DMS 273 (cell line): ENCODE measurements around the gene SLC7A10.
A peak's percentile ranks its signal among the peaks of the same experiment; 100 is the strongest.

Experiments used
- DNase-seq: peaks from one replicate; lab custom pipeline; 2025; ENCODE audit not compliant: unreplicated experiment; lab: John Stamatoyannopoulos, UW

The SLC7A10 gene

DNA sequence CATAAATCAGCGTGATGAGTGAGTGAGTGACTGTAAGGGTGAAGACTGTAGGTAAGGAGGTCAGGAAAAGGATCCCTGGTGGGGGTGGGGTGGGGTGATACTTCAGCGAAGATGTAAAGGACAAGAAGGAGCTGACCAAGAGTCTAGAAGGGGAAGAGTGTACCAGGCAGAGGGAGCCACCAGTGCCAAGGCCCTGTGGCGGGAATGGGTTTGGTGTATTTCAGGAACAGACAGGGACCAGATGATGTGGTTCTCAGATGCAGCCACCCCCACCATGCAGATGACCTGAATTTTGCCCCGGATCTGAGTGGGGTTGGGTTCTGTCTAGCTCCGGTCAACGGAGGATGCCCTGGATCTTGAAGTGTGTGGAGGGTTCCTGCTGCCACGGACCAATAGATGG, 30.1 kb upstream of the SLC7A10 start:
- DNase-seq = no peak

DNA sequence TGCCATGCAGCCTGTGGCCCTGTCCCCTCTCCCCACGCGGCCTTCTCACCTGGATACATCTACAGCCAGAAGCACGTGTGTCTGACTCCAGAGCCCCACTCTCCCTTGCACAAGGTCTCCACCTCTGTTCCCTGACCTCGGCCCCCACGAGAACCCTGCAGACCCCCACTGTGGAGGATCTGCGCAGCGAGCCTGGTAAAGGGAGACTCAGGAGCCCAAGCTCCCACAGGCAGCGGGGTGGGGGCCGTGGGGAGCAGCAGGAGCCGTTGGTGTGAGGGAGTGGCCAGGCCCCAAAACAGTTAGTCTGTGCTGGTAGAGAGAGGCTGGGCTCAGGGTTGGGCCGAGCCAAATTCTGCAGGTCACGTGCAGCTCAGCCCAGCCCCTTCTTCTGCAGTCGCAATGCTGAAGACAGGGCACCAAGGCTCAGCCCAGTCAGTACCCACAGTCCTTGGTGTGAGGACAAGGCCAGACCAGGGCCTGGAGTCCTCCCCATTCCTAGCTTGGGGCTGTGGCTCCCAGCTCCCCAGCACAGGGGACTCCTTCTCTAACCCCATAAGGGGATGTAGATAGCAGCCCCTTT, 28.7 kb upstream of the SLC7A10 start:
- DNase-seq = no peak

DNA sequence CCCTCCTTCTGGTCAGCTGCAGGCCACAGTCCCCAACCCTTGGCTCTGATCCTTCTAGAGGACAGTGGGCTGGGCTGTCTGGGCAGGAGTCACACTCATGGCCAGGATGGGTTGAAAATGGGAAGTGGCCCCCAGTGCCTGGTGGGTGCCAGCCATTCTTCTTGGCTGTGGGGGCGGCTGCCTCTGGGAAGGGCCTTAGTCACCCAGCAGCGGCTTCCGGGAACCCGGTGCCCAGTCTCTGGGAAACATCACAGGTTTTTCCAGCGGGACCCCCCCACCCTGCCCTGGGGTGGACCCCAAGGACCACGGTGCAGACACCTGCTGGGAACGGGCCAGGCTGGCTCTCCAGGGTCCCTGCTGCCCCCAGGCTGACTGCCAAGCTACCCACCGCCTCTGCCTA, 27.3 kb upstream of the SLC7A10 start:
- DNase-seq = no peak

DNA sequence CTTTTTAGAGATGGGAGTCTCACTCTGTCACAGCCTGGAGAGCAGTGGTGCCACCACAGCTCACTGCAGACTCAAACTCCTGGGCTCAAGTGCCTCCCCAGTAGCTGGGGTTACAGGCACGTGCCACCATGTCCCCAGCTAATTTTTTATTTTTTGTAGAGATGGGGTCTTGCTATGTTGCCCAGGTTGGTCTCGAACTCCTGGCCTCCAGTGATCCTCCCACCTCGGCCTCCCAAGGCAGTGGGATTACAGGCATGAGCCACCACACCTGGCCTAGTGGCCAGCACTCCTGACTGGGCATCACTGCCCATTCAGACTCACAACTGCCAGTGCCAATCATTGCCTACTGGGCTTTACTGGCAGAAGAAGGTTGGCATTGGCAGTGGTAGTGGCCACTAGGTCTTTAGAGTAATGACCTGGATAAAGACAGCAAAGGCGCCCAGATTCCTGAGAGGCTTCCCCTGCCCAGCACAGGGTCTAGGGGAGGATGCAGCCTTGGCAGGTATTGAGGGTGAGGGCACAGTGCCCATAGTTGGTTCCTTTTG, 26.8 kb upstream of the SLC7A10 start:
- no peak for DNase-seq

DNA sequence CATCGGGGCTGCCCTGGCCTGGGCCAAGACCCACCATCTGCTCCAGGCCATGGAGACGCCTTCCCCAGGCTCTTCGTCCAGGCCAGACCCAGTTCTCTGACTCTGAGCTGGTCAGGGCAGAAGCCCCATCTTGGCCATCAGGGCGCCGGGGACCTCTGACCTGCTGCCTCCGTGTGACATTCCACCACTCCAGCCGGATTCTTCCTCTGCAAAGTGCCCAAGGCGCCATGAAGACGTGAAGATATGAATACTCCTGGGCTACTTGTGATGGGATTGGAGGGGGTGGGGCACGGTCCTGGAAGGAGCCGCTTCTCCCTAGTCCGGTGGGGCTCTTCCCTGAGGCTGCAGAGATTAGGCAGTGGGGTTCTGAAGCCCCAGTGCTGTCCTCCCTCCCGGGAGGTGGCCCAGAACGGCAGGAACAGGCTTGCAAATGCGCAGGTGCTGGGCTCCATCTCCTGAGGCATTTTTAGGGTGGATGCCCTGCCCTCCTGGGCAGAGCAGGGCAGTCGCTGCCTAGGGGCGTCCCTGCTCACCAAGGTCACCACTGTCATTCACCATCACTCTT, 26.0 kb upstream of the SLC7A10 start:
- DNase-seq = no peak

DNA sequence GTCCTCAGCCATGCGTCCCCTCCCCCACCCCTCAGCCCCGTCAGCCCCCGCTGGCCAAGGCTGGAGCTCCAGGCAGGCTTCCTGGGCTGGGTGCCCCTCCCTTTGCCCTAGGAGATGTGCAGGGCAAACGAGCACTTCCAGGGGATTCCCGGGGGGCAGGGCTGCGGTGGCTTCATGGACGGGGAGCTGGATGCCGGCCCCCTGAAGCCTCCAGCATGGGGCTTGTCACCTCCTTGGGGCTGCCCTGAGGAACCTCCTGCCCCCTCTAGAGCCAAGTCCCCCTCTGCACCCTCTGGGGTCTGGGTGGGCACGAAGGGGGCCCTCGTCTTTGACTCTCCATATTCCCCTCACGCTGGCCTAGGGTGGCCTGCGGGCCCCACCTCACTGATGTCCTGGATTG, 25.4 kb upstream of the SLC7A10 start:
- DNase-seq = no peak

DNA sequence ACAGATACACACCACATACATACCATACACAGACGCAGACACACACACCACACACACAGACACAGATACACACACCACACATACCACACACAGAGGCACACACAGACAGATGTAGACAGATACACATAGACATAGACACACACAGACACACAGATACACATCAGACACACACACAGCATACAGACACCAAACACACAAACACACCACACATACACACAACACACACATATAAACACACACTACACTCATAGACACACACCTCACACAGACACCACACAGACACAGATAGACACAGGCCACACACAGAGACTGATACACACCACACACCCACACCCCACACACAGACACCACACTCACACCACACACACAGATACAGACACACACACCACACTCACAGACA, 24.9 kb upstream of the SLC7A10 start:
- no peak for DNase-seq

DNA sequence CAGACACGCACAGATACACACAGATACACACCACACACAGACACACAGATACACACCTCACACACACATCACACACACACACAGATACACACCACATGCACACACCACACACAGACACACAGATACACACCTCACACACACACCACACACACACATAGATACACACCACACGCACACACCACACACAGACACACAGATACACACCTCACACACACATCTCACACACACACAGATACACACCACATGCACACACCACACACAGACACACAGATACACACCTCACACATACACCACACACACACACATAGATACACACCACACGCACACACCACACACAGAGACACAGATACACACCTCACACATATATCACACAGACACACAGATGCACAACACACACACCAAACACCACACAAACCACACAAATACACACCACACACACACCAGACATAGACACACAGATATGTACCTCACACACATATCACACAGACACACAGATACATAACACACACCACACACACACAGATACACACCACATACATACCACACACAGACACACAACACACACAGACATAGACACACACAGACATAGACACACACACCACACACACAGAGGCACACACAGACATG, 24.2 kb upstream of the SLC7A10 start:
- no peak for DNase-seq

DNA sequence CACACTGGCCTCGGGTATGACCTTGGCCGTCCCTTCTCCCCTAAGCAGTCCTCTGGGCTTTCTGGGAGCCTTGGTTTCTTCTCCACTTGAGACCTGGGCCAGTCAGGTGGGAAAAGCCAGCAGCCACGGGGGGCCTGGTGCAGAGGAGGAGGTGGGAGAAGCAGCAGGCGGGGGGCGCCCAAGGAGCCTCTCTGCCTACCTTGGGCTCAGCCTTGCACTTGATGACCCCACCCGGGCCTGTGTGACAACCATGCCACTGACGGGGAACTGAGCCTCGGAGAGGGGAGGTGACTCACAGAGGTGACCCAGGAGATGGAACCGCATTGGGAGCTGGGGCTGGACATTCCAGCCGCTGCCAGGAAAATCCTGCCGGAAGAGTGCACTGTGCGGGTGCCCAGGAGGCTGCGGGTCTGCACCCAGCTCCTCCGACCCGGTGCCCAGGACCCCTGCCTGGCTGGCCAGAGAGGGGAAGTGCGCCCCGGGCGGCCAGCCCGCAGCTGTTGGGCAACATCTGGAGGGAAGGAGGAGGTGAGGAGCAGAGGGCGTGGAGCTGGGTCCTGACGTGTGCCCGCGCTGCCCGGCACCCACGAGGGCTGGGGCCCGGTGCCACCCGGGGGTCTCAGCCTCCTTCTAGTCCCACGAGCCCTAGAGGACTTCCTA, 23.4 kb upstream of the SLC7A10 start:
- peak; percentile 35 for DNase-seq

DNA sequence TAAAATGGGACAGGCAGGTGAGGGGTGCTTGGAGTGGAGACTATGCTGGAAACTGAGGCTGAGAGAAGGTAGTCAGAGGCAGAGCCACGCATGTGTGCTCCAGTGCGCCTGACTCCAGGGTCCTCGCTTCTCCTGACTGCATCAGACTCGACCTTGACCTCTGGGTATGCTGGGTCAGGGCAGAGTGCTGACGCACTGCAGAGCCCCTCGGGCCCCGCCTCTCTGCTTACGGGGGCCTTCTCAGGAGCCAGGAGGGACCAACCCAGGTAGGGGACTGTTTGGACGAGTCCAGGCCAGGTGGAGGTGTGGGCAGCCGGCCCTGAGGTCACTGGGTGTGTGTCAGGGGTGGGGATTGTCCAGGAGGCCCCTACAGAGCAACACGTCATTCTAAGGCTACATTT, 22.9 kb upstream of the SLC7A10 start:
- DNase-seq = no peak

DNA sequence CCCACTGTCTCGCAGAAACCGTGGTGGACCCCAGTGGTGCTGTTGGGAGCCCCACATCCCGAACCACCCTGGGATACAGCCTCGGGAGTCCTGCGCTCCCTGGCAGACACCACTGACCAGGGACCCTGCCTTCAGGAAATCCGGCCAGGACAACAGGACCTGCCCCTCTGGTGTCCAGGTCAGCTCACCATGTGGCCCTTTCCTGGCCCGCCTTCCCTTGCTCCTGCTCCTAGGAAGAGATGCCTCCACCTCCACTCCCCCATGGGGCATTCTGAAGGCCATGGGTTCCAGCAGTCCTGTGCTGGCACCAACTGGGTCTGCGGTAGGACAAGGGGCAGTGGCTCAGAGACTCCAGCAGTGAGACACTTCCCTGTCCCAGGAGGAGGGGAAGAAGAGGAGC, 22.5 kb upstream of the SLC7A10 start:
- DNase-seq = no peak

DNA sequence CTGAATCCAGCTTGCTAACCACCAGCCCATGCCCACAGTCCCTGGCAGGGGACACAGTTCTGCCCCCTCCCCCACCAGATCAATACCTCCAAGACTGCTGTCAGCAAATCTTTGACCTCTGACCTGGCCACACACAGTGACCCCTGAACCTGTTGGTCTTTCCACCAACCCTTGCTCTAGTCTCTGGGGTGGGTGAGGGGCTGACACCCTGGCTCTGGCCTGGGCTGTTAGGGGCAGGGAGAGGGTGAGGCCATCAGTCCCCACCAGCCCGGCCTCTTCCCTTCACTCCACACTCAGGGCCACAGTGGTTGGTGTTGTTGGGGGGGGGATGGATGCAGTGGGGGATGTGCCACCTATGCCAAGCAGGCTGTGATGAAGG, 21.8 kb upstream of the SLC7A10 start:
- DNase-seq = no peak

DNA sequence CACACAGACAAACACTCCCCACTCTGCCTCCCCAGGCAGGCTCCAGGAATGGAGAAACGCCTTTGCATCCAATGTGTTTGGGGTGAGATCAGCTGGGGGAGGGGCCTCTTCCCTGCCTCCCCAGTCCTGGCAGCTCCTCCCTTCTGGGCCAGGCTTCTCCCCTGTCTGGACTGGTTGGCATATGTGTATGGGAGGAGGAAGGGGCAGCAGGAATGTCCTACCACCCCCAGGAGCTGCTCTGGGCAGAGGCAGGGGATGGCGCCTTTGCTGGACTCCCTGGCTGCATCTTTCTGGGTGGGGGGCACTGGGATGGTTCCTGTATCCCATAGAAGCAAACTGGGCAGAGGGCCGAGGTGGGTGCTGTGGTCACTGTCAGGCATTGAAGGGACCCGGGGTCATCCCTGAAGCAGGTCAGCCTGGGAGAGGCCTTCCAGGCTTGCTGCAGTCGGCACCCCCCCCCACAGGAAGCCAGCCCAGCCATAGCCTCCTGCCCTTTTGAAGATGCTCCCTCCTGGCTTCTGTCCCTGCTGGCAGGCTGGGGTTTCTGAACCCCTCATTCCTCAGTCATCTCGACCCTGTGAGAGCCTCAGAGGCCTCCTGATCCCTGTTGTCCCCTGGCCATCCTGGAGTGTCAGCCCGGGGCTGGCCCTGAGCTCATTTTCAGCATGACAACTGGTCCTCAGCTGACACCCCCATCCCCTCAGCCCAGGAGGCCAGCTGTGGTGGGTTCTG, 21.2 kb upstream of the SLC7A10 start:
- DNase-seq = peak; percentile 36

DNA sequence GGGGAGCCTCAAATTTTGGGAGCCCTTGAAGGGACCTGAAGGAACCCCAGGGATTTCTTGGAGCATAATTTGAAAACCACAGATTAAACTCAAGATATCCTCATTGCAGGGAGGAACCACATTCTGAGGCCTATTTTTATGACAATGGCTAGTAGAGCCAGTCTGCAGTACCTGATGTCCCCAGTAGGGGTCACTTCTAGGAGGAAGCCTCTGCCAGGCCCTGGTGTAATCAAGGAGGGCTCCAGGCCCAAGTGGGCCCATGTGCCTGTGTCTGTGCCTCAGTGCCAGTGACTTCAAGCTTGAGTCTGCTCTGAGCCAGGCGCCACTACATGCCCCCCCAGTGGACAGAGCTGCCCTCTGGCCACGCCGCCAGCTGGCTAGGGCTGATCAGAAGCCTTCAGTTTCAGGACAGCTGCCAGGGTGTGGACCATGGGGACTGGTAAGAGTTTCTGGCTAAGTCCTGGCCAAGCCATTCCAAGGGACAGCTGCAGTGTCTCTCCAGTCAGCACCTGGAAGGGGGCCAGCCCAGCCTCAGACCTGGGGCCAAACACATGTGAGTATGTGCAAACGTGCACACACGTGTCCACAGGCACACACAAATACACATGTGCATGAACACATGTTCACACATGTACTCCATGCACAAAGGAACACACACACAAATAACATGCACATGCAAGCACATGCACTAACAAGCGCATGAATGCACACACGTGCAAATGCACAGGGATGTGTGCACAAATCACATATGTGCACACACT, 20.5 kb upstream of the SLC7A10 start:
- peak; percentile 45 for DNase-seq

DNA sequence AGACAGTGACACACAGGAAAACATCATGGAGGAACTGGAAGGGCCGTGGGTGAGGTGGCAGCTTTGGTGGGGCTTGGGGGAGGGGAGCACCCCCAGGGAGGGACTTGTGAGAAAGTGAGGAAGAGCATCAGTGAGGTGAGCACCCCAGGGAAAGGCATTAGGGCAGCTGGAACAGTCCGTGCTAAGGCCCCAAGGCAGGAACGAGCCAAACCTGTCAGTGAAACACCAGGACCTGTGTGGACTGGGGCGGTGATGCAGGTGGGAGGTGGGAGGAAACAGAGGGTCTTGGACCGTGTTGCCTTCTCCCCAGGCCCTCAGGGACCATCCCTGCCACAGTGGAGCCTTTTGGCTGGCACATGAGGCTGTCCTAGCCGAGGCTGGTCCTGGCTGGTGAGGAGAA, 17.3 kb upstream of the SLC7A10 start:
- DNase-seq = no peak

DNA sequence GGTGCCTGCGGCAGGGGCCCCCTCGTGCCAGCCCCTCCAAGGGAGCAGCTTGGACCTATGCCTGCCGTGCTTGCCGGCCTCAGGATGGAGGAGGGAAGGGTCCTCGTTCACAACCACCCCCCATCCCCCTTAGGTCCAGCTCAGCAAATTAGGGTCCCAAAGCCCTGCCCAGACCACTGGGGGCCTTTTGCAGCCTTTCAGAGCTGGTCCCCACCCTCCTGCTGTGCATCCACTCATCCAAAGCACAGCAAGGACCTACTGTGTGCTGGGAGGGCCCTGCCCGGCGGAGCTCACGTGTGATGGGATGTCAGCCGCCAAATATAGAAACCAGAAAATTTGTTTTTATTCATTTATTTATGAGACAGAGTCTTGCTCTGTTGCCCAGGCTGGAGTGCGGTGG, 16.5 kb upstream of the SLC7A10 start:
- no peak for DNase-seq

DNA sequence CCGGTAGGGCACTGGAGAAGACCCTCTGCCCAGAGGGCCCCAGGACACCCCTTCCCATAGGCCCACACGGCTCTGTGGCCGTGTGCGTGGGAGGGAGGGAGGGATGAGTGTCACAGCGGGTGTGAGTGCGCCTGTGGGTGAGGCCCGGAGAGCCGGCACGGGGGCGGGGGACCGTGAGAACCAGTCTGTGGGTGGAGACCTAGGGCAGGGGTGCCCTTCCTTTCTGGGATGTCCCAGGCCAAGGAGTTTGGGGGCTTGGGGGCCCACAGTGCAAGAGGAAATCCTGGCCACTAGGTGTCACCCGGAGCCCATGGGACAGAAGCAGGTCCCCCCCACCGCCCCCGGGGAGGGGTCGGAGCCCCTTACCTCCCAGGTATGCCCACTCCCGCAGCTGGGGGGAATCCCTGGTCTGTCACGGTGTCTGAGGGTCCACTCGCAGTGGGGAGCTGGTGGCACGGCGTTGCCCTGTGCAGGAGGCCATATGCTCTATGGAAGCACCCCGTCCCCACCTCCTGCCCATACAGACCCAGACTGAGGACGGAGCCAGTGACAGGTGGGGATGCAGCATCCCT, 16.0 kb upstream of the SLC7A10 start:
- DNase-seq = peak; percentile 56

DNA sequence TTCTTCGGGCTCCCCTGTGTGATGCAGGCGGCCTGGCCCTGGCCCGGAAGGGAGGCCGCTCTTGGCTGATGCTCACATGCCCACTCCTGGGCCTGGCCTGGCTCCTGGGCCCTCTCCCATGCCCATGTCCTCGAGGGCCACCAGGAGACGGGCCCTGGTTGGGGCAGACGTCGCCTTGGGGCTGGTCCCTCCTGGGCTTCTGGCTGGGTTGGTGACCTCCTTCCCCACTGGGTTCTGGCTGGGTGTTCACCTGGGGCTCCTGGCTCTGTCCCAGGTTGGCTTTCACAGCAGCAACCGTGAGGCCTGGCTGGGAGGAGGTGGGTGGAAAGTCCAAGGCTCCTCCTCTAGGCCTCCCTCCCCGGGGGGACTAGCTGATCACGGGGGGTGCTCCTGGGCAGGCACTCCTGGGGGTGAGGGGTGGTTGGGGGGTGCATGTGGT, 15.5 kb upstream of the SLC7A10 start:
- DNase-seq = no peak

DNA sequence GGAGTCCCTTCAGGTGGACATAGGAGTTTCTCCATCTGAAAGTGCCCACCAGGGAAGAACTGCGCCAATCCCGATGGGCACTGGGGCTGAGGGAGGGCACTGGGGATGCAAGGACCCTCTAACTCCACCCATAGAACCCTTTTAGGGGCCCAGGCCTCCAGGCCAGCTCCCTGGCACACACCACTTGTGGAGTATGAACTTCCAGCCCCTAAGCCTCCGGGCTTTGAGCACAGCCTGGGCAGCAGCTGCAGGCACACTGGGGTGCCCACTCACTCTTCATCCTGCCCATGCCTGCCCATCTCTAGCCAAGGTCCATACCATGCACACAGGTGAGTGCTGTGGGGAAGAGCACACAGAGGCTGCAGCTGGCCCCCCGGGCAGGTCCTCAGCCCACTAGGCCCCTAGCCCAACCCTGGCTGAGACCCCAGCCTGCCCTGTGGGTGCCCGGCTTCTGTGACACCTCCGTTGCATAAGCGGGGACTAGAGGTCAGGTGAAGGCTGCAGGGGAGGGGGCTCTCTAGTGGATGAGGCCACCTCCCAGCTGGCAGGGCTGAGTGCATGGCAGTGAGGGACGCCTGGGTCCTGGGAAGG, 14.6 kb upstream of the SLC7A10 start:
- no peak for DNase-seq
